ENCODE results near the gene ABHD16B.

DNA sequence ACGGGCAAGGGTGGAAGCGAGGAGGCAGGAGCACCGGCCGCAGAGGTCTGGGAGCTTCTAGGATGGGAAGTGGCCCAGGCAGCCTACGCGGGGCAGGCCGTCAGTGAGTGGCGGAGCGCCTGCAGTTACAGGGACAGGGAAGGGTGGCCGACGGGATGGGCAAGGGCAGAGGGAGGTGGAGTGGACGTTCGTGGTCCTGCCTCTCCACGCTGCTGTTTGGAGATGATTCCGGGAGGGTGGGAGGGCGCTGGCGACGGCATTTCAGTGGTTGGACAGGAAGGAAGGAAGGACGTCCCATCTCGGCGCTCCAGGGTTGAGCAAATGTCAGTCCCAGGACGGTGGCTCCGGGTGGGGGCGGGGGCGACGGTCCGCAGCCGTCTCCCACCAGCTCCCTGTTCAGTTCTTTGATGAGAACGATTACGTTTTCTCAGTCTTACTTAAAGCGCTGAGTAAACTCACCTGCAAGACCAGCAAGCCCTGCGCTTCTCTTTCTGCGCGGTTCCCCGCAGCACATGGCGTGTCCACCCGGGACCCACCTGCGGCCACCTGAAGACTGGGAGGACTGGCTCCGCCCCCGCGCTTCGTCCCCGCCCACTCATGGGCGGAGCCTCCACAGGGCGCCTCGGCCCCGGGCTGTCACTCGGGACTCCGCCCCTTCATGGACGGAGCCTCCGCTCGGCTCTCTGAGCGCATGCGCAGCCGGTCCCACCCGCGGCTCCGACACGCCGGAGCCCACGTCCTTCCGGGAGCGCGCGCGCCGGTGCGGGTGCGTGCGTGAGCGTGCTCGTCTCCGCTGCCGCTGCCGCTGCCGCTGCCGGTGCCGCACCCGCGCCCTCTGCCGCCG is 33.3 kb downstream of the ABHD16B start, which contains the start of gene DNAJC5:
- TF ChIP-seq SUZ12 (IDR thresholded peaks at IDR 0.05) (no peak), BHLHE40 (IDR thresholded peaks at IDR 0.05; ENCODE audit: borderline replicate concordance) (no peak), SP1 (IDR thresholded peaks at IDR 0.05) (no peak), CTBP1 (IDR thresholded peaks at IDR 0.05; ENCODE audit: borderline replicate concordance) (no peak)
